GM12878 (cell line): ENCODE measurements around the gene FAM120A. TPM values are rescaled to one million over a fixed set of nuclear protein-coding genes. Genes with fewer than 3 reads are reported as not detected.

Experiments
- ATAC-seq: fragments of 200-7000 bp; cut with Tn5 transposase; 3 replicates; pipeline ENCODE4 v1.9.1; 2020; ENCODE audit warnings: mild to moderate bottlenecking, moderate library complexity
- BruUV-seq: library from RNA; stranded (reverse); fragments of 400-500 nt; replicated peaks from 2 replicates; lab custom pipeline; 2021; lab: Mats Ljungman, UMichigan
- CTCF ChIA-PET: fragments of 300-600 bp; sonication (Branson Sonifier 250); formaldehyde crosslinking; extraction: SDS; loops from one replicate; lab custom pipeline; 2021; ENCODE audit warnings: inconsistent platforms; lab: Yijun Ruan, JAX
- POLR2A ChIA-PET: fragments of 350-600 bp; formaldehyde crosslinking; extraction: SDS; loops from one replicate; lab custom pipeline; 2021; ENCODE audit warnings: inconsistent platforms; lab: Charles Lee
- RAD21 ChIA-PET: fragments of 300-600 bp; sonication (Branson Sonifier 250); formaldehyde crosslinking; loops from one replicate; lab custom pipeline; 2023; ENCODE audit warnings: antibody characterized with exemption; ENCODE audit not compliant: unreplicated experiment; lab: Charles Lee
- SMC1A ChIA-PET: fragments of 300-600 bp; sonication (Branson Sonifier 250); formaldehyde crosslinking; loops from one replicate; lab custom pipeline; 2023; ENCODE audit not compliant: unreplicated experiment, uncharacterized antibody; lab: Charles Lee
- DNase-seq: peaks from one replicate; pipeline ENCODE4 v3.0.0-alpha.2; 2011; ENCODE audit warnings: low read depth, low spot score
- FAIRE-seq: peaks from 3 replicates; lab custom pipeline; 2011; peaks lifted over from hg19 to GRCh38; lab: Jason Lieb, UNC
- H2AFZ ChIP-seq: 2 replicates; pipeline ENCODE4 v1.6.0; 2011; ENCODE audit warnings: low read depth, low read length, control low read depth; ENCODE audit not compliant: control insufficient read depth
- H3K27ac ChIP-seq: 2 replicates; pipeline ENCODE4 v1.5.1; 2011; ENCODE audit warnings: control low read depth; ENCODE audit not compliant: control insufficient read depth, insufficient read depth
- H3K27me3 ChIP-seq, 2 experiments: replicated peaks in 1 of 2; 2 replicates each; pipeline versions ENCODE4 v1.6.0 to v1.6.1; 2011; ENCODE audit warnings: low read length in 1 of 2; ENCODE audit not compliant: control insufficient read depth in 2 of 2, insufficient read depth in 2 of 2
- H3K36me3 ChIP-seq, 2 experiments: 2 replicates each; pipeline ENCODE4 v1.5.1; 2011; ENCODE audit warnings: low read length in 1 of 2; ENCODE audit not compliant: control insufficient read depth in 2 of 2, insufficient read depth in 2 of 2
- H3K4me1 ChIP-seq: 2 replicates; pipeline ENCODE4 v1.6.1; 2011; ENCODE audit warnings: mild to moderate bottlenecking, low read length, moderate library complexity, mixed read lengths; ENCODE audit not compliant: control insufficient read depth, insufficient read depth
- H3K4me2 ChIP-seq: 2 replicates; pipeline ENCODE4 v1.6.0; 2011; ENCODE audit warnings: control low read depth; ENCODE audit not compliant: control insufficient read depth, insufficient read depth
- H3K4me3 ChIP-seq: fragments of 200-600 bp; sonication (generic); 2 replicates; pipeline ENCODE4 v1.5.1; 2016
- H3K79me2 ChIP-seq: 2 replicates; pipeline ENCODE4 v1.6.0; 2011; ENCODE audit warnings: low read length; ENCODE audit not compliant: control insufficient read depth, insufficient read depth
- H3K9ac ChIP-seq: 2 replicates; pipeline ENCODE4 v1.8.0; 2011; ENCODE audit warnings: low read length, control low read depth, mixed read lengths; ENCODE audit not compliant: control insufficient read depth, insufficient read depth
- H3K9me3 ChIP-seq: replicated peaks from 3 replicates; pipeline ENCODE4 v1.5.1; 2011; ENCODE audit warnings: mild to moderate bottlenecking, low read length; ENCODE audit not compliant: control insufficient read depth, insufficient read depth
- H4K20me1 ChIP-seq: 2 replicates; pipeline ENCODE4 v1.6.0; 2011; ENCODE audit not compliant: control insufficient read depth, insufficient read depth
- ATF7 ChIP-seq: fragments of 450-650 bp; IDR thresholded peaks from 2 replicates; pipeline ENCODE4 v1.6.1; 2016; ENCODE audit warnings: low read depth, mild to moderate bottlenecking
- CUX1 ChIP-seq: IDR thresholded peaks from 2 replicates; pipeline ENCODE4 v1.6.1; 2012; ENCODE audit warnings: improper control_type of control experiment, low read depth, low read length; ENCODE audit not compliant: insufficient replicate concordance
- HCFC1 ChIP-seq: fragments of 150-350 bp; IDR thresholded peaks from 2 replicates; pipeline ENCODE4 v1.6.1; 2014; ENCODE audit warnings: low read length
- IKZF1 ChIP-seq: fragments of 450-650 bp; conservative IDR thresholded peaks from 2 replicates; pipeline ENCODE4 v1.6.1; 2017; ENCODE audit warnings: antibody characterized with exemption, mild to moderate bottlenecking
- KLF5 ChIP-seq: fragments of 450-650 bp; IDR thresholded peaks from 2 replicates; pipeline ENCODE4 v1.6.1; 2014; ENCODE audit warnings: mild to moderate bottlenecking; ENCODE audit not compliant: partially characterized antibody
- MYC ChIP-seq: IDR thresholded peaks from 2 replicates; pipeline ENCODE4 v1.6.1; 2011; ENCODE audit warnings: mild to moderate bottlenecking, low read length, moderate library complexity, inconsistent platforms; ENCODE audit not compliant: insufficient read depth, insufficient replicate concordance, insufficient read length, severe bottlenecking
- NBN ChIP-seq: fragments of 450-650 bp; IDR thresholded peaks from 2 replicates; pipeline ENCODE4 v1.6.1; 2016
- POLR2AphosphoS5 ChIP-seq: IDR thresholded peaks from 2 replicates; pipeline ENCODE4 v1.6.1; 2011; ENCODE audit warnings: mild to moderate bottlenecking, low read length, inconsistent platforms
- RAD21 ChIP-seq: IDR thresholded peaks from 2 replicates; pipeline ENCODE4 v1.6.1; 2011; ENCODE audit warnings: mild to moderate bottlenecking, low read depth, low read length, moderate library complexity; ENCODE audit not compliant: insufficient read depth
- SKIL ChIP-seq: fragments of 450-650 bp; IDR thresholded peaks from 2 replicates; pipeline ENCODE4 v1.6.1; 2017; ENCODE audit warnings: mild to moderate bottlenecking, low read depth, inconsistent platforms; ENCODE audit not compliant: poor library complexity, severe bottlenecking
- SRF ChIP-seq, 2 experiments: IDR thresholded peaks; 2 replicates each; pipeline ENCODE4 v1.6.1; 2011; ENCODE audit warnings: low read depth in 2 of 2, low read length in 2 of 2, mild to moderate bottlenecking in 1 of 2, moderate library complexity in 1 of 2
- WGBS: methylation state at CpG from one replicate; pipeline ENCODE4 v1.1.6; 2016; ENCODE audit warnings: low lambda C conversion rate; ENCODE audit not compliant: insufficient replicate concordance, insufficient coverage; ENCODE audit errors: missing lambda C conversion rate; 5-methylcytosine and 5-hydroxymethylcytosine counted together
- in situ Hi-C: fragments of 300-500 bp; cut with MboI; formaldehyde crosslinking; loops from 9 replicates; pipeline ENCODE4 v1.14.3; 2018; ENCODE audit warnings: mixed read lengths
- intact Hi-C: fragments of 100-400 bp; cut with micrococcal nuclease; formaldehyde crosslinking; loops from one replicate; pipeline ENCODE4 v1.14.2; 2022; ENCODE audit not compliant: unreplicated experiment
- polyA plus RNA-seq, 11 experiments: library from polyadenylated mRNA; depleted of rRNA in 4 of 11; unstranded in 6 of 11; stranded (reverse) in 5 of 11; fragments of >200 nt; fragmentation: Nextera tagmentation in 4 of 11; fragmentation: Illumina TruSeq in 1 of 11; extraction: Ambion mirVana in 4 of 11; extraction: Trizol in 1 of 11; gene quantifications; 1 replicate in 1 of 11; 2 replicates in 10 of 11; pipeline versions ENCODE4 v1.2.1 to v1.2.3, GENCODE V29; 2011 to 2016; ENCODE audit warnings: inconsistent platforms in 2 of 11, missing spikeins in 2 of 11, low read depth in 1 of 11
- total RNA-seq, 4 experiments: library from RNA; depleted of rRNA in 3 of 4; stranded (reverse); fragments of >200 nt in 3 of 4; fragmentation: Illumina TruSeq in 1 of 4; extraction: Trizol in 1 of 4; gene quantifications; 2 replicates each; pipeline versions ENCODE4 v1.2.1 to v1.2.3, GENCODE V29; 2013 to 2021

FAM120A gene
- total and polyA plus RNA-seq, 10 of the 15 experiments (the other 5 are each of a cell fraction or from before 2014, with no cell fraction given), result 13.1 to 89.6 (median 52.5) TPM

DNA sequence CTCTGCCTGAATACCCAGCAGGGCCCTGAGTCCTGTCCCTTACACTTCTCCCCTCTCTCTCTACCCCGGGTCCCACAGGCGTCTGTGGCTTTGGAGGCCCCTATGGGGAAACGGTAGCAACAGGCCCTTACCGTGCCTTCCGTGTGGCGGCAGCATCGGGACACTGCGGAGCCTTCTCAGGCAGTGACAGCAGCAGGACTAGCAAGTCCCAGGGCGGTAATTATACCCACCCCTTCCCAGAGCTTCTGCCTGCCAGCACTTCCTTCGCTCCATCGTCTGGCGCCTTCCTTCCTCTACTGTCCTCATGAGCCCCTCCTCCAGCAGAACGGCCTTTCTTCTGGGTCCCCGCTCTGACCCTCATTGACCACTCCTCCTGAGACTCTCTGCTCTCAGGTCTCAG, 107.0 kb downstream of the FAM120A start:
- Histone ChIP-seq H4K20me1 (no peaks in the 10 kb centered on the region), H3K4me2 (no peak overlapping the region), H3K4me3 (no peak overlapping the region), H3K9me3 (no peaks in the 10 kb centered on the region), H3K79me2 (no peaks in the 10 kb centered on the region), H2AFZ (no peak overlapping the region), H3K36me3 (peaks cover 20 to 35% of the 10 kb centered on the region in 2 experiments), H3K27ac (no peak overlapping the region), H3K27me3 (no peaks in the 10 kb centered on the region), H3K9ac (no peak overlapping the region), H3K4me1 (no peaks in the 10 kb centered on the region)
- POLR2A ChIA-PET, result no interaction called here
- CTCF ChIA-PET, result no interaction called here
- DNase-seq (no peak), ATAC-seq (no peak), FAIRE-seq (no peak)
- no TSS peak for BruUV-seq
- TF ChIP-seq CUX1 (no peak), HCFC1 (no peak), SRF (IDR thresholded peaks at IDR 0.05; ENCODE audit: low read depth in 2 of 2, low read length in 2 of 2) (no peak), MYC (no peak), KLF5 (no peak), SKIL (no peak), ATF7 (no peak), NBN (no peak), POLR2AphosphoS5 (no peak), RAD21 (no peak), IKZF1 (no peak)
- SMC1A ChIA-PET, result no interaction called here
- WGBS, result 97% methylated on average over 14 of the region's 14 CpGs
- intact Hi-C loops, result no loop called here
- in situ Hi-C loops, result no loop called here
- RAD21 ChIA-PET, result no interaction called here
